HepG2 (cell line): ENCODE measurements around the gene NCS1. TPM values are rescaled to one million over a fixed set of nuclear protein-coding genes. Genes with fewer than 3 reads are reported as not detected.

Experiments used
- AHR ChIP-seq: IDR thresholded peaks from 2 replicates; pipeline ENCODE4 v1.6.1; 2018; ENCODE audit warnings: missing genetic modification reagents, missing compliant biosample characterization
- ARID5B ChIP-seq: IDR thresholded peaks from 2 replicates; pipeline ENCODE4 v1.4.0; 2020; ENCODE audit warnings: mild to moderate bottlenecking, missing genetic modification reagents
- CBX1 ChIP-seq: IDR thresholded peaks from one replicate; pipeline ENCODE4 v1.6.1; 2016; ENCODE audit warnings: antibody characterized with exemption, low read depth
- CTCF ChIP-seq: sonication (generic); formaldehyde crosslinking; IDR thresholded peaks from 2 replicates; pipeline ENCODE4 v1.5.0; 2020; ENCODE audit warnings: mild to moderate bottlenecking, missing genetic modification reagents, moderate library complexity
- HES4 ChIP-seq: sonication (generic); formaldehyde crosslinking; IDR thresholded peaks from 2 replicates; pipeline ENCODE4 v1.9.0; 2021; ENCODE audit warnings: mild to moderate bottlenecking, missing genetic modification reagents, borderline replicate concordance
- HIC2 ChIP-seq: sonication (generic); formaldehyde crosslinking; IDR thresholded peaks from 2 replicates; pipeline ENCODE4 v1.9.0; 2022; ENCODE audit warnings: low read depth, missing genetic modification reagents
- PATZ1 ChIP-seq: sonication (generic); formaldehyde crosslinking; IDR thresholded peaks from 2 replicates; pipeline ENCODE4 v1.4.0; 2020; ENCODE audit warnings: missing genetic modification reagents
- POLR2A ChIP-seq, 2 experiments: IDR thresholded peaks; 2 replicates each; pipeline ENCODE4 v1.6.1; 2011; ENCODE audit warnings: low read depth in 2 of 2, low read length in 2 of 2, mild to moderate bottlenecking in 1 of 2, moderate library complexity in 1 of 2; ENCODE audit not compliant: insufficient read depth in 1 of 2
- TEAD3 ChIP-seq: optimal IDR thresholded peaks from 2 replicates; pipeline ENCODE3; 2016; ENCODE audit warnings: borderline replicate concordance
- ZBTB37 ChIP-seq: sonication (generic); formaldehyde crosslinking; IDR thresholded peaks from 2 replicates; pipeline ENCODE4 v1.4.0; 2020; ENCODE audit warnings: mild to moderate bottlenecking, missing genetic modification reagents
- ZC3H13 ChIP-seq: sonication (generic); formaldehyde crosslinking; IDR thresholded peaks from 2 replicates; pipeline ENCODE4 v1.8.1; 2023; ENCODE audit warnings: mild to moderate bottlenecking, missing genetic modification reagents, moderate library complexity
- ZFP90 ChIP-seq: sonication (generic); formaldehyde crosslinking; IDR thresholded peaks from 2 replicates; pipeline ENCODE4 v1.8.0; 2022; ENCODE audit warnings: missing genetic modification reagents, mild to moderate bottlenecking, inconsistent platforms, borderline replicate concordance
- ZNF33A ChIP-seq: sonication (generic); formaldehyde crosslinking; IDR thresholded peaks from 2 replicates; pipeline ENCODE4 v1.5.1; 2020; ENCODE audit warnings: missing genetic modification reagents, mild to moderate bottlenecking, moderate library complexity, borderline replicate concordance
- ZNF546 ChIP-seq: sonication (generic); formaldehyde crosslinking; conservative IDR thresholded peaks from 2 replicates; pipeline ENCODE4 v1.8.1; 2023; ENCODE audit warnings: mild to moderate bottlenecking, missing genetic modification reagents
- ZNF652 ChIP-seq: IDR thresholded peaks from 2 replicates; pipeline ENCODE4 v1.6.1; 2016; ENCODE audit warnings: low read depth, borderline replicate concordance
- ZNF740 ChIP-seq: sonication (generic); formaldehyde crosslinking; IDR thresholded peaks from 2 replicates; pipeline ENCODE4 v1.4.0; 2020; ENCODE audit warnings: missing genetic modification reagents
- ZNF749 ChIP-seq: sonication (generic); formaldehyde crosslinking; IDR thresholded peaks from 2 replicates; pipeline ENCODE4 v1.8.0; 2022; ENCODE audit warnings: mild to moderate bottlenecking, missing genetic modification reagents, moderate library complexity, borderline replicate concordance
- ZSCAN29 ChIP-seq: sonication (generic); formaldehyde crosslinking; conservative IDR thresholded peaks from 2 replicates; pipeline ENCODE4 v1.4.0; 2020; ENCODE audit warnings: mild to moderate bottlenecking, missing genetic modification reagents
- polyA plus RNA-seq, 8 experiments: library from polyadenylated mRNA; depleted of rRNA in 3 of 8; stranded (reverse) in 7 of 8; unstranded in 1 of 8; fragments of >200 nt; fragmentation: Illumina TruSeq in 4 of 8; extraction: Trizol in 4 of 8; gene quantifications; 2 replicates each; pipeline versions ENCODE4 v1.2.1 to v1.2.3, GENCODE V29; 2011 to 2016; ENCODE audit warnings: low read depth in 4 of 8, missing spikeins in 1 of 8, mixed read lengths in 1 of 8; ENCODE audit not compliant: insufficient read depth in 1 of 8
- total RNA-seq, 5 experiments: library from RNA; depleted of rRNA; stranded (reverse); fragments of >200 nt; fragmentation: Illumina TruSeq; extraction: Trizol; gene quantifications; 2 replicates each; pipeline ENCODE4 v1.2.3, GENCODE V29; 2016; ENCODE audit warnings: low read depth in 1 of 5

NCS1 gene
- total and polyA plus RNA-seq, 2 of the 13 experiments (the other 11 are each of a cell fraction or from before 2014, with no cell fraction given), result 4.7 to 6.1 TPM

- TF ChIP-seq ZNF749 (CRISPR knock-in tag), result no peak
- TF ChIP-seq ZNF546, result no peak
- TF ChIP-seq ZNF652 (CRISPR knock-in tag), result no peak
- no peak for TF ChIP-seq ZFP90 (CRISPR knock-in tag)
- peak; percentile 54; the same call in 1 of the 2 replicates for TF ChIP-seq PATZ1
- no peak for TF ChIP-seq ARID5B (CRISPR knock-in tag)
- TF ChIP-seq HES4 (CRISPR knock-in tag), result no peak
- TF ChIP-seq POLR2A (IDR thresholded peaks at IDR 0.05; ENCODE audit: insufficient read depth in 1 of 2, low read depth in 2 of 2, low read length in 2 of 2), result no peak
- TF ChIP-seq ZC3H13, result no peak
- TF ChIP-seq CTCF (CRISPR knock-in tag), result no peak
- TF ChIP-seq ZNF740 (CRISPR knock-in tag), result peak; percentile 45; the same call in 1 of the 2 replicates
- no peak for TF ChIP-seq ZNF33A (CRISPR knock-in tag)
- 0 out of 2 replicates have a peak, but pooled peaks have one; percentile 23 for TF ChIP-seq HIC2 (CRISPR knock-in tag)
- no peak for TF ChIP-seq ZSCAN29 (CRISPR knock-in tag)
- TF ChIP-seq TEAD3 (CRISPR knock-in tag), result peak; percentile 65
- TF ChIP-seq ZBTB37, result no peak
- no peak for TF ChIP-seq CBX1
- TF ChIP-seq AHR (CRISPR knock-in tag), result no peak
These were observed 11.0 kb downstream of the NCS1 start (continued) for GRCh38 chr9:130183133-130183762.
